Activated CD4-positive, alpha-beta T cell treated with anti-CD3 and anti-CD28 coated beads, Interleukin-2, amount 50 U/mL, for 1 hour (primary cell): ENCODE data around the gene KLF14.
"Not testable (repeated sequence)": the region's sequence is repeated elsewhere in the genome, so short reads cannot be mapped to it uniquely, and the experiment has no call there.

Experiments used
- DNase-seq: peaks from one replicate; pipeline ENCODE4 v3.0.0-alpha.2; 2020

KLF14 gene

DNA sequence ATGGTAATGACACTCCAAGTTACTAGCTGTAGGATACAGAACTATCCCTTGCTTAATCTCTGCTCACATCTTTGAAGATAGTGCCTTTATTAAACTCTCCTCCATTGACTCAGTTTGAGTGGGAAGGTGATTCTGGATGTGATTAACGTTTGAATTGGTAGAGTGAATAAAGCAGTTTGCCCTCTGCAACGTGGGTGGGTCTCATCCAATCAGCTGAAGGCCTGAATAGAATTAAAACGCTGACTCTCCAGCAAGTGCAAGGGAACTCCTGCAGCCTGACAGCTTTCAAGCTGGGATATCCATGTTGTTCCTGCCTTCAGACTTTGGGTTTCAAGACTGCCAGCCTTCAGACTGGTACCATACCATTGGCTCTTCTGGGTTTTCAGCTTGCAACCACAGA, 21.6 kb downstream of the KLF14 start:
- no peak for DNase-seq

DNA sequence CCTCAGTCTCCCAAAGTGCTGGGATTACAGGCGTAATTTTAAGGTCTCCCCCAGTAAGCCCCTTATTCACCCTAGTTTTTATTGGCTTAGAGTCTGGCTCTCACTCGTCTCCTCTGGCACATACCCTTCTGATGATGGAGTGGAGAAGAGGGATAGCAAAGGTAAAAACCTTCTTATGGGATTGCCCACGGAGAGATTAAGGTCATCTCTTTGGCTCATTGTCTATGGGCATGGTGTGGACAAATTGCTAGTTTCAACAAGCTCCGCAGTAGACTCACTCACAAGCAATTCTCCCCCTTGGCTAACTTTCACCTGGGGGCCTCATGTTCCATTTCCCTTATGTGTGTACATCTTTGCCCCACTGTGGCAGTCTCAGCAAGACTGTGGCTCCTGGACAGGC, 25.2 kb downstream of the KLF14 start:
- DNase-seq = no peak

DNA sequence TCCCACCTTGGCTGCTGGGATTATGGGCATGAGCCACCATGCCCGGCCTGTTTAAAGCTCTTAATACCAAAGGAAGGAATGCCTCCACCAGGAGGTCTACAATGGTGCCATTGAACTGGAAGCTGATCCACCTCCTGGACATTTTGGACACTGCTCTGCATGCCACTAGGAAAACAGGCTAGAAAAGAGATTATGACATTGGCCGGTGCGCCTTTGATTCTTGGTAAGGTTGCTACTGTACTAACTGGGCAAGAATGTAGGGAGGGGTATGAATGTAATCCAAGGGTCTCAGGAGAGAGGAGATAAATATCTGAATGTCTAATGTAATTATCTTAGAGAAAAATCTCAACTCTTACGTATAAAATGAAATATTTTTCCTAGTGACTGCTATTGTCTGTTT, 26.0 kb downstream of the KLF14 start:
- DNase-seq = no peak

DNA sequence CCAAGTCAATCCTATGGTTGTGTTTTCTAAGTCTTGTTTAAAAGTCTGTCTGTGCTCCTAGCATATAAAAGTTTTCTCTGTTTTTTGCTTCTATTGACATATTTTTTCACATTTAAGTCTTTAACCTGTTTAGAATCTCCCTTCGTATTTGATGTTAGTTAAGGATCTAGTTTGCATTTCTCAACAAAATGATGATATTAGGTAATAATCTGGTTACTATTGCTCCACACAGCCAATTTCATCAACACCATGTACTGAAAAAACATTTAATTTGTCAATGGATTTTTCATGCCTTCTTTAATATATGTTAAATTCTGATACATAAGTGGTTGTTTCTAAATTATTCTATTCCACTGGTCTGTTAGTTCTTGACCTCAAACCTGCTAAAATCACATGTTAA, 30.2 kb downstream of the KLF14 start:
- no peak for DNase-seq

DNA sequence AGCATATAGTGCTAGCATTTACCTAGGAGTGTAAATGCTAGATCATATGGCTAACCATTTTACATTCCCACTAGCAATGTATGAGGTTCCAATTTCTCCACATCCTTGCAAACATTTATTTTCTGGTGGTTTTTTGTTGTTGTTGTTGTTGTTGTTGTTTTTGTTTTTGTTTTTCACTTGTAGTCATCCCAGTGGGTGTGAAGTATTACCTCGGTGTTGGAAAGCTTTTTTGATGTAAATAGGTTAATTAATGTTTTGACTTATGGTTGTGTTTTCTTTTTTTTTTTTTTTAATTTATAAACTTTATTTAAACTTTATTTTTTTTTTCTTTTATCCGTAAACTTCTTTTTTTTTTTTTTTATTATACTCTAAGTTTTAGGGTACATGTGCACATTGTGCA, 32.4 kb downstream of the KLF14 start:
- DNase-seq = no peak

DNA sequence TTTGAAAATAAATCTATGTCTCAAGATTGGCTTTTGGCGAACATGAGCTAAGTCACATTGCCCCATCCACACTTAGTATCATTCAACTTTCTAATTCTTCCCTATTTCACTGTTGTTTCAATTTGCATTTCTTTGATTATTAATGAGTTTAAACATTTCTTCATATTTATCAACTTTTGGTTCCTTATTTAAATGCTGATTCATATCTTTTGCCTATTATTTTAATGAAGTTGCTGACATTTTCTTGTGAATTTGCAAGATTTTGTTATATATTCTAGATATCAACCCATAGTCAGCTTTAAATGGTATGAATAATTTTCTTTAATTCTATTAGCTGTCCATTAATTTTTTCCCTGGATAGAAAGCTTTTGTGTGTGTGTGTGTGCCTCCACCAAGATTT, 33.2 kb downstream of the KLF14 start:
- DNase-seq = no peak

DNA sequence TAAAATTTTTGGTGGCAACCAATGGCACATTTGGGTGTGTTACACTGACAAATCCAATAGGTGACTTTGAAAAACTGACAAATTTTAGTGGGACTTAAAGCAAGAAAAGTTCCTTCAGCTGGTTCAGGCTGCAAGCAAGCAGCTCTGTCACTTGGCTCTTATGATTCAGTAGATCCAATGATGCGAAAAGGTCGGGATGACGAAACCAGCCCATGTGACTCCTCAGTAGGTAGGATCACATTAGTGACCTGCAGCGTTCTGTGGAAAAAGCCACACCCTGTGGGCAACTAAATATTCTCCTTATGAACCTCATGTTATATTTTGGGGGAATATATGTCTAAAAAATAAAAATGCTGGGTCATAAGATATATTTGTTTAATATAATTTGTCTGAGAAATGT, 34.3 kb downstream of the KLF14 start:
- no peak for DNase-seq

DNA sequence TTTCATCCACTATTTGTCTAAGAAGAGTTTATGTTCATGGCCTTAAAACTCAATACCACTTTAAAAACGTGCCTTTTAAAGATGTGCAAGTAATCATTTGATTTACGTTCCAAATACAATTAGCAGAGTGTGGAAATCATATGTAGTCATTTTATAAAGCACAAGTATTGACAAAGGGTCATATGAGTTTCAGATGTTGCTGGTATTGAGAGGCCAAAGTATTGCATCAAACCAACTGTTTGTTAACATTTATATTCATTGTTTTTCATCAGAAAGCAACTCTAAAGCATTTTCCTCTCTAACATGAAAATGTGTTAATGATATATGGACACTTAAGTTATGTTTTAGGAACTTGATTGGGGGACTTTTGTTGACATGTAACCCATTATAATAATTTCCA, 36.2 kb downstream of the KLF14 start:
- DNase-seq = no peak

DNA sequence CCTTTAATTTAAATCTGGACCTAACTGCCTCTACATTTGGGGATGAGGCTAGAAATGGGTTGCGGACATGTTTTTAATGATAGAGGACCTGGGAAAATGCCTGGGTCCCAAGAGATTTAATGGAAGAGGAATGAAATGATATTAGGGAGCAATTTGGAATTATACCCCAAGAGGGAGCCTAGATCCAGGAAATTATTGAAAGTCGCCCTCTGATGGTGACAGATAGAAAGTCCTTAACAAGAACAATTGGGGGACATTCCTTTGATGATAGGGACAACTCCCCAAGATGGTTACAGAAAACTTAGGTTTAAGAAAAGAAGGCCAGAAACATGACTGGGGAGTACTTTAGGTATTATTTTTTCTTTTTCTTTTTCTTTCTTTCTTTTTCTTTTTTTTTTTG, 38.2 kb downstream of the KLF14 start:
- no peak for DNase-seq

DNA sequence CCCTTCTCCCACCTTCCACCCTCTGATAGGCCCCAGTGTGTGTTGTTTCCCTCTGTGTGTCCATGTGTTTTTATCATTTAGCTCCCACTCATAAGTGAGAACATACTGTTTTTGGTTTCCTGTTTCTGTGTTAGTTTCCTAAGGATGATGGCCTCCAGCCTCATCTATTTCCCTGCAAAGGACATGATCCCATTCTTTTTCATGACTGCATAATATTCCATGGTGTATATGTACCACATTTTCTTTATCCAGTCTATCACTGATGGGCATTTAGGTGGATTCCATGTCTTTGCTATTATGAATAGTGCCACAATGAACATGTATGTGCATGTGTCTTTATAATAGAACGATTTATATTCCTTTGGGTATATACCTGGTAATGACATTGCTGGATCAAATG, 41.6 kb downstream of the KLF14 start:
- DNase-seq = not testable (repeated sequence)

DNA sequence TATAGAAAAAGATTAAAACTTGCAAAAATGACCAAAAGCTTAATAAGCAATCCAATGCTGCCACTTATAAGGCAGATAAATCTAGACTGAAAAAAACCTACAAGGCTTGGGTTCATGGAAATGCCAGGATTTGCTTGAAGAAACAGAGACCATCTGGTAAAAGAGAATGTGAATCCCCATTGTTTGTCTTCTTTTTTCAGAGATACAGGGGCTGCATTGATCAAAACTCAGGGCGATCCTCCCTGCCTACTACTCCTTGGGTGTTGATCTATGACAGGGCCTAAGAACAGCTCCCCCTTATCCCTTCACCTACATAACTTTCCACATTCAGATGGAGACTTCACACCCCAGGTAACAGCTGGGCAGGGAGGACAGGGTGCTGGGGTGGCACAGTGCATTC, 44.3 kb downstream of the KLF14 start:
- no peak for DNase-seq

DNA sequence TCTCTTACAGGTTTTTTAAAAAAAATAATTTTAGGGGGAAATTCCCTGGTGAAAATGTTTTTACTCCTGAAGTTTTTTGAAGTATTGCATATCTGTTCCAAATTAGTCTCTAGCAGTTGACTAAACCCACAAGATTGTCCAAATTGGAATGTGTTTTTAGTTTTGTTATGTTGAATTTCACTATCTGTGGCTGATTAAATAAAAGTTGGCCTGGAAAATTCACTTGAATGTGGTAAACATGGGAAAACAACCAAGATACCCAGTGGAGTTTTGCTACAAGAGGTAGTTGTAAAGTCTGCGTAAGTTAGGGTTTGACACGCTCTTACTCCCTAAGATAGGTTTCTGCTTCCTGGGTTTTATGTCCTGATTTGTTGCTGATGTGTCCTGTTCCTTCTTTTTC, 51.0 kb downstream of the KLF14 start:
- DNase-seq = no peak
